ENCODE results near the gene PLAGL1. TPM values are rescaled to one million over a fixed set of nuclear protein-coding genes. Genes with fewer than 3 reads are reported as not detected.

PLAGL1 gene
- total and polyA plus RNA-seq, 4 donors: 1.3 to 6.3 (median 2.0) TPM

DNA sequence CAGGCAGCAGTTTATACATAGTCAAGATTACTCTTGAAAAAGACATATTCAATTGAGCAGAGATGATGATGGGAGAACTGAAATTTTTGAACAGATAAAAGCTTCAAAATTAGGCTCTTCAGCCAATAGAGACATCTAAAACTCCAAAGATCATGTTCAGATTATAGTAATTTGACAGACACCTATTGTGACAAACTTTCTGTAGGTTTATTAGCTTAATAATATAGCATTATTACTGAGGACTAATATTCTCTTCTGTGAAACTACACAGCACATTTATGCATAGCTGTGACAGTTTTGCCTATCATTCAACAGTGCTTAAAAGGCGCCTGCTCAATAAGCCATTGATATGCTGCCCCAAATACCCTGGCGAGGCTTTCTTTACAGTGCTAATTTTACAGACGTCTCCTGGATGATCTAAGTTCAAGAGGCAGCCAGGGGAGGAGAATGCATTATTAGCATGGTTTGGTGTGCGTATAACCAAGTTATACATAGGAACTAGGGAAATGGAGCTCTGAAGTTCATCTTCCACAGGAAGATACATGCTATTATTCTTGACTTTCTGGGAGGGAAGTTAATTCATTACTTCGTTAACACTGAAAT is 21.5 kb downstream of the PLAGL1 start:
- H3K36me3 ChIP-seq (ENCODE audit: control insufficient read depth in 4 of 4, insufficient read depth in 3 of 4, low read depth in 1 of 4, low read length in 3 of 4): no peaks in the 10 kb centered on the region
- H3K9me3 ChIP-seq (ENCODE audit: control insufficient read depth in 4 of 4, low read length in 3 of 4): peaks cover 0 to 3% (median 0%) of the 10 kb centered on the region in 4 donors
- H3K27me3 ChIP-seq (ENCODE audit: control insufficient read depth in 4 of 4, insufficient read depth in 4 of 4, low read length in 3 of 4): no peaks in the 10 kb centered on the region
- 63% methylated on average over 5 of the region's 5 CpGs for WGBS
- no peak for TF ChIP-seq GABPA (IDR thresholded peaks at IDR 0.05 in 1 of 2, conservative IDR thresholded peaks at IDR 0.05 in 1 of 2)
- no peak for TF ChIP-seq NR2F2 (IDR thresholded peaks at IDR 0.05)
- TF ChIP-seq, protein P1, sequence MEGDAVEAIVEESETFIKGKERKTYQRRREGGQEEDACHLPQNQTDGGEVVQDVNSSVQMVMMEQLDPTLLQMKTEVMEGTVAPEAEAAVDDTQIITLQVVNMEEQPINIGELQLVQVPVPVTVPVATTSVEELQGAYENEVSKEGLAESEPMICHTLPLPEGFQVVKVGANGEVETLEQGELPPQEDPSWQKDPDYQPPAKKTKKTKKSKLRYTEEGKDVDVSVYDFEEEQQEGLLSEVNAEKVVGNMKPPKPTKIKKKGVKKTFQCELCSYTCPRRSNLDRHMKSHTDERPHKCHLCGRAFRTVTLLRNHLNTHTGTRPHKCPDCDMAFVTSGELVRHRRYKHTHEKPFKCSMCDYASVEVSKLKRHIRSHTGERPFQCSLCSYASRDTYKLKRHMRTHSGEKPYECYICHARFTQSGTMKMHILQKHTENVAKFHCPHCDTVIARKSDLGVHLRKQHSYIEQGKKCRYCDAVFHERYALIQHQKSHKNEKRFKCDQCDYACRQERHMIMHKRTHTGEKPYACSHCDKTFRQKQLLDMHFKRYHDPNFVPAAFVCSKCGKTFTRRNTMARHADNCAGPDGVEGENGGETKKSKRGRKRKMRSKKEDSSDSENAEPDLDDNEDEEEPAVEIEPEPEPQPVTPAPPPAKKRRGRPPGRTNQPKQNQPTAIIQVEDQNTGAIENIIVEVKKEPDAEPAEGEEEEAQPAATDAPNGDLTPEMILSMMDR (IDR thresholded peaks at IDR 0.05; ENCODE audit: low read depth, low read length, missing input control): no peak
- no peaks in the 10 kb centered on the region for H3K4me1 ChIP-seq (ENCODE audit: control insufficient read depth in 4 of 4, insufficient read depth in 4 of 4, low read length in 3 of 4)
- H3K4me3 ChIP-seq (ENCODE audit: low read depth in 1 of 3, low read length in 3 of 3): no peak overlapping the region
- no peak for DNase-seq (ENCODE audit: low spot score)
- no peak overlapping the region for H3K9ac ChIP-seq (ENCODE audit: low read depth in 1 of 2, low read length in 2 of 2)
- H3K27ac ChIP-seq (ENCODE audit: low read depth in 1 of 2, low read length in 2 of 2): no peak overlapping the region

DNA sequence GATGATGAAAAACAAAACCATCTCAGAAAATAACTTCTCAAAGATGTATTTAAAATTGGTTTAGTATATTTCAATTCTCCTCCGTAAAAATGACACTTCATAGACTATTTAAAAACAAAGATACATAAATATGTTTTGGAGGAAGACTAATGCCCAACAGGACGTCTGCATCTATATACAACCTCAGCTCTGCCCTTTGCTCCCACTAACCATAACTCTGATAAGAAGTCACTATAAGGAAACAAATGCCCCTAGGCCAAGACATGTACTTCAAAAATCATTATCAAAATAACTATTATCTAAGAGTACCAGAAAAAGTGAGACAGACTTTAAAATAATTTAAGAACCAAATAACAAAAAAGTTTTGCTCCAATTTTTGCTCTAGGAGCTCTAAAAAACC is 23.4 kb downstream of the PLAGL1 start:
- no peak for TF ChIP-seq HNF4A (conservative IDR thresholded peaks at IDR 0.05)
- TF ChIP-seq HNF4G (IDR thresholded peaks at IDR 0.05): no peak
- no peak for TF ChIP-seq RXRA (IDR thresholded peaks at IDR 0.05)
- TF ChIP-seq, protein P2, sequence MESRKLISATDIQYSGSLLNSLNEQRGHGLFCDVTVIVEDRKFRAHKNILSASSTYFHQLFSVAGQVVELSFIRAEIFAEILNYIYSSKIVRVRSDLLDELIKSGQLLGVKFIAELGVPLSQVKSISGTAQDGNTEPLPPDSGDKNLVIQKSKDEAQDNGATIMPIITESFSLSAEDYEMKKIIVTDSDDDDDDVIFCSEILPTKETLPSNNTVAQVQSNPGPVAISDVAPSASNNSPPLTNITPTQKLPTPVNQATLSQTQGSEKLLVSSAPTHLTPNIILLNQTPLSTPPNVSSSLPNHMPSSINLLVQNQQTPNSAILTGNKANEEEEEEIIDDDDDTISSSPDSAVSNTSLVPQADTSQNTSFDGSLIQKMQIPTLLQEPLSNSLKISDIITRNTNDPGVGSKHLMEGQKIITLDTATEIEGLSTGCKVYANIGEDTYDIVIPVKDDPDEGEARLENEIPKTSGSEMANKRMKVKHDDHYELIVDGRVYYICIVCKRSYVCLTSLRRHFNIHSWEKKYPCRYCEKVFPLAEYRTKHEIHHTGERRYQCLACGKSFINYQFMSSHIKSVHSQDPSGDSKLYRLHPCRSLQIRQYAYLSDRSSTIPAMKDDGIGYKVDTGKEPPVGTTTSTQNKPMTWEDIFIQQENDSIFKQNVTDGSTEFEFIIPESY (IDR thresholded peaks at IDR 0.05): no peak
- TF ChIP-seq, protein P3, sequence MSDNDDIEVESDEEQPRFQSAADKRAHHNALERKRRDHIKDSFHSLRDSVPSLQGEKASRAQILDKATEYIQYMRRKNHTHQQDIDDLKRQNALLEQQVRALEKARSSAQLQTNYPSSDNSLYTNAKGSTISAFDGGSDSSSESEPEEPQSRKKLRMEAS (IDR thresholded peaks at IDR 0.05): no peak
- TF ChIP-seq, protein P4, sequence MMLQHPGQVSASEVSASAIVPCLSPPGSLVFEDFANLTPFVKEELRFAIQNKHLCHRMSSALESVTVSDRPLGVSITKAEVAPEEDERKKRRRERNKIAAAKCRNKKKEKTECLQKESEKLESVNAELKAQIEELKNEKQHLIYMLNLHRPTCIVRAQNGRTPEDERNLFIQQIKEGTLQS (IDR thresholded peaks at IDR 0.05): no peak
- TF ChIP-seq, protein P5, sequence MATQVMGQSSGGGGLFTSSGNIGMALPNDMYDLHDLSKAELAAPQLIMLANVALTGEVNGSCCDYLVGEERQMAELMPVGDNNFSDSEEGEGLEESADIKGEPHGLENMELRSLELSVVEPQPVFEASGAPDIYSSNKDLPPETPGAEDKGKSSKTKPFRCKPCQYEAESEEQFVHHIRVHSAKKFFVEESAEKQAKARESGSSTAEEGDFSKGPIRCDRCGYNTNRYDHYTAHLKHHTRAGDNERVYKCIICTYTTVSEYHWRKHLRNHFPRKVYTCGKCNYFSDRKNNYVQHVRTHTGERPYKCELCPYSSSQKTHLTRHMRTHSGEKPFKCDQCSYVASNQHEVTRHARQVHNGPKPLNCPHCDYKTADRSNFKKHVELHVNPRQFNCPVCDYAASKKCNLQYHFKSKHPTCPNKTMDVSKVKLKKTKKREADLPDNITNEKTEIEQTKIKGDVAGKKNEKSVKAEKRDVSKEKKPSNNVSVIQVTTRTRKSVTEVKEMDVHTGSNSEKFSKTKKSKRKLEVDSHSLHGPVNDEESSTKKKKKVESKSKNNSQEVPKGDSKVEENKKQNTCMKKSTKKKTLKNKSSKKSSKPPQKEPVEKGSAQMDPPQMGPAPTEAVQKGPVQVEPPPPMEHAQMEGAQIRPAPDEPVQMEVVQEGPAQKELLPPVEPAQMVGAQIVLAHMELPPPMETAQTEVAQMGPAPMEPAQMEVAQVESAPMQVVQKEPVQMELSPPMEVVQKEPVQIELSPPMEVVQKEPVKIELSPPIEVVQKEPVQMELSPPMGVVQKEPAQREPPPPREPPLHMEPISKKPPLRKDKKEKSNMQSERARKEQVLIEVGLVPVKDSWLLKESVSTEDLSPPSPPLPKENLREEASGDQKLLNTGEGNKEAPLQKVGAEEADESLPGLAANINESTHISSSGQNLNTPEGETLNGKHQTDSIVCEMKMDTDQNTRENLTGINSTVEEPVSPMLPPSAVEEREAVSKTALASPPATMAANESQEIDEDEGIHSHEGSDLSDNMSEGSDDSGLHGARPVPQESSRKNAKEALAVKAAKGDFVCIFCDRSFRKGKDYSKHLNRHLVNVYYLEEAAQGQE (IDR thresholded peaks at IDR 0.05): no peak
- TF ChIP-seq TAF1 (conservative IDR thresholded peaks at IDR 0.05): no peak
- no peak for TF ChIP-seq YY1 (IDR thresholded peaks at IDR 0.05)
- no peak for TF ChIP-seq SP1 (IDR thresholded peaks at IDR 0.05)
- TF ChIP-seq EGR1 (IDR thresholded peaks at IDR 0.05; ENCODE audit: low read depth in 2 of 2): no peak
- no peaks in the 10 kb centered on the region for H3K4me1 ChIP-seq (ENCODE audit: control insufficient read depth in 4 of 4, insufficient read depth in 4 of 4, low read length in 3 of 4)
- H3K27ac ChIP-seq (ENCODE audit: low read depth in 1 of 2, low read length in 2 of 2): no peak overlapping the region
- no peaks in the 10 kb centered on the region for H3K36me3 ChIP-seq (ENCODE audit: control insufficient read depth in 4 of 4, insufficient read depth in 3 of 4, low read depth in 1 of 4, low read length in 3 of 4)
- H3K9me3 ChIP-seq (ENCODE audit: control insufficient read depth in 4 of 4, low read length in 3 of 4): no peaks in the 10 kb centered on the region
- no peak for DNase-seq (ENCODE audit: low spot score)
- no peak overlapping the region for H3K4me3 ChIP-seq (ENCODE audit: low read depth in 1 of 3, low read length in 3 of 3)
- WGBS: 63% methylated on average over 2 of the region's 2 CpGs
- H3K27me3 ChIP-seq (ENCODE audit: control insufficient read depth in 4 of 4, insufficient read depth in 4 of 4, low read length in 3 of 4): no peaks in the 10 kb centered on the region
- no peak overlapping the region for H3K9ac ChIP-seq (ENCODE audit: low read depth in 1 of 2, low read length in 2 of 2)
